Mesothelial cell of epicardium (in vitro differentiated cells): Measurements from ENCODE around the gene CASK. TPM values are rescaled to one million over a fixed set of nuclear protein-coding genes. Genes with fewer than 3 reads are reported as not detected.

Source experiments
- DNase-seq, 2 experiments: peaks; one replicate each; pipeline ENCODE4 v3.0.0; 2021; ENCODE audit warnings: low spot score in 2 of 2; ENCODE audit not compliant: unreplicated experiment in 2 of 2
- H3K27ac Mint-ChIP-seq: 2 replicates; pipeline ENCODE4 v1.8.0; 2021; ENCODE audit warnings: mixed read lengths
- H3K27me3 Mint-ChIP-seq: 2 replicates; pipeline ENCODE4 v1.8.0; 2021; ENCODE audit warnings: low read depth, mixed read lengths
- H3K36me3 Mint-ChIP-seq: 2 replicates; pipeline ENCODE4 v1.8.0; 2021; ENCODE audit warnings: mixed read lengths
- H3K4me1 Mint-ChIP-seq: 2 replicates; pipeline ENCODE4 v1.8.0; 2021; ENCODE audit warnings: mixed read lengths
- H3K4me3 Mint-ChIP-seq: 2 replicates; pipeline ENCODE4 v1.8.0; 2021; ENCODE audit warnings: mild to moderate bottlenecking, moderate library complexity, mixed read lengths
- H3K9me3 Mint-ChIP-seq: 2 replicates; pipeline ENCODE4 v1.8.0; 2021; ENCODE audit warnings: mixed read lengths
- CTCF ChIP-seq: fragments of 200-600 bp; sonication (generic); IDR thresholded peaks from one replicate; pipeline ENCODE4 v1.5.0; 2021; ENCODE audit warnings: antibody characterized with exemption; ENCODE audit not compliant: unreplicated experiment
- total RNA-seq: library from RNA; stranded (reverse); gene quantifications from 3 replicates; pipeline ENCODE4 v1.2.1, GENCODE V29; 2021

CASK gene
- total RNA-seq, 1 donor from 2014 or later = 70.3 TPM

DNA sequence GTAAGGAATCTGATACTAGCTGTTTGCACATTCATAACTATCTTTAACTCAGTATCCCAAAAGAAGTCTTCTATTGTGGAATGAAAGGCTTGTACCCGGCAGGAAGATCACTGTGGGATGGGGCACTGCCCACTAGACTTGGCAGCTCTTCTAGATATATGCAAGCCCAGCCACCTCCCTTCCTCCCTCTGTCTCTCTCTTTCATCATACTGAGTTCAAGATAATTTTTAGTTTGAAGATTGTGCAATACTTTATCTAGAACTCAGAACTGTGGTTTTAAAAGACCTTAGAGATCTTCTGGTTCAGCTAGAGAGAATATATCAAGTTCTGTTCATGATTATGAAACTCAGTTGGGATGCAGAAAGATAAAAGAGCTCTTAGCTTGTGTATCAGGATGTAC is 257.1 kb downstream of the CASK start:
- peaks cover 16% of the 10 kb centered on the region for H3K9me3 Mint-ChIP-seq
- H3K27ac Mint-ChIP-seq = no peak overlapping the region
- H3K27me3 Mint-ChIP-seq = no peaks in the 10 kb centered on the region
- TF ChIP-seq CTCF = no peak
- no peak overlapping the region for H3K4me3 Mint-ChIP-seq
- no peaks in the 10 kb centered on the region for H3K4me1 Mint-ChIP-seq
- peaks cover 2% of the 10 kb centered on the region for H3K36me3 Mint-ChIP-seq
- DNase-seq = no peak

- no peaks in the 10 kb centered on the region for H3K27me3 Mint-ChIP-seq
- H3K4me1 Mint-ChIP-seq = no peaks in the 10 kb centered on the region
- H3K36me3 Mint-ChIP-seq = peaks cover 2% of the 10 kb centered on the region
- DNase-seq = no peak
- H3K4me3 Mint-ChIP-seq = no peak overlapping the region
- H3K9me3 Mint-ChIP-seq = peaks cover 16% of the 10 kb centered on the region
- H3K27ac Mint-ChIP-seq = no peak overlapping the region
- TF ChIP-seq CTCF = no peak
These were observed 257.7 kb downstream of the CASK start for GRCh38 chrX:41665686-41666085.

DNA sequence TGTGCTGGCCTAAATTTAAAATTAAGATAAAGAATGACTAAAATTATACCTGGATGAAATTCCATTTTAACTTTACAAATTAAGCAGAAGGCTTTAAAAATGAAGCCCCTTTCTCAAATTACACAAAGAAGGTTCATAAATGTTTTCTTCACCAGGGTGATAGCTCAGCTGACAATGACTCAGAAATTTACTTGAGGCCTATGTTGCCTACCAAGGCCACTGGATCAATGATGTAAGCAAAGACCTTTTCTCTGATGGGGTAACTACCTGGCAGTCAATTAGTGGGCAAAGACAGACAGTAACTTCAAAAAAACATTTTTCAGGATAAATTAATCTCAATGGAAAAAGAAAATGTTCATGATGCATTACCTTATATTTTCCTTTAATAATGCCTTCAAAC is 258.4 kb downstream of the CASK start:
- DNase-seq = no peak

GRCh38 chrX:41664375-41664901 is 258.9 kb downstream of the CASK start:
- Mint-ChIP-seq H3K36me3 (peaks cover 7% of the 10 kb centered on the region), H3K4me3 (no peak overlapping the region), H3K9me3 (peaks cover 16% of the 10 kb centered on the region), H3K27me3 (no peaks in the 10 kb centered on the region), H3K4me1 (no peaks in the 10 kb centered on the region), H3K27ac (no peak overlapping the region)
- TF ChIP-seq CTCF = no peak
- DNase-seq = no peak

More for the DNA sequence above, 258.4 kb downstream of the CASK start:
- Mint-ChIP-seq H3K9me3 (peaks cover 16% of the 10 kb centered on the region), H3K36me3 (peaks cover 6% of the 10 kb centered on the region), H3K27me3 (no peaks in the 10 kb centered on the region), H3K27ac (no peak overlapping the region), H3K4me1 (no peaks in the 10 kb centered on the region), H3K4me3 (no peak overlapping the region)
- no peak for TF ChIP-seq CTCF

- Mint-ChIP-seq H3K36me3 (peaks cover 18% of the 10 kb centered on the region), H3K9me3 (peaks cover 20% of the 10 kb centered on the region), H3K27me3 (no peaks in the 10 kb centered on the region), H3K27ac (no peak overlapping the region), H3K4me3 (no peak overlapping the region), H3K4me1 (no peaks in the 10 kb centered on the region)
- no peak for DNase-seq
- TF ChIP-seq CTCF = no peak
These were observed 261.8 kb downstream of the CASK start for GRCh38 chrX:41661366-41662095.
